ENCODE data around the gene GPR39. TPM values are rescaled to one million over a fixed set of nuclear protein-coding genes. Genes with fewer than 3 reads are reported as not detected.

The GPR39 gene
- total RNA-seq, 1 experiment from 2014 or later = 0.50 TPM

GRCh38 chr2:132598536-132598935, 181.9 kb downstream of the GPR39 start:
- no CpG with 5 or more reads among the region's 3 CpGs for WGBS (ENCODE audit: extremely low coverage, insufficient read length, low lambda C conversion rate)

More at GRCh38 chr2:132598536-132598935, 181.9 kb downstream of the GPR39 start:
- Histone ChIP-seq H3K27me3 (ENCODE audit: insufficient read depth, low read length) (no peaks in the 10 kb centered on the region), H3K14ac (ENCODE audit: insufficient read depth, low read length) (no peak overlapping the region), H2BK20ac (ENCODE audit: low read depth, low read length, poor library complexity, severe bottlenecking) (no peak overlapping the region), H2BK15ac (ENCODE audit: low read depth, low read length) (no peak overlapping the region), H4K91ac (ENCODE audit: insufficient read length, low read depth, low read length) (no peak overlapping the region), H3K27ac (ENCODE audit: insufficient read length, low read depth, low read length) (no peak overlapping the region), H4K5ac (ENCODE audit: insufficient read length, low read depth, low read length) (no peak overlapping the region), H3K9me3 (ENCODE audit: control insufficient read depth, low read depth, low read length) (no peaks in the 10 kb centered on the region), H3K18ac (ENCODE audit: insufficient read length, low read depth, low read length) (no peak overlapping the region), H3K79me2 (ENCODE audit: insufficient read depth, low read length) (no peaks in the 10 kb centered on the region), H4K8ac (replicated peaks; ENCODE audit: insufficient read length, low read depth, low read length) (no peak overlapping the region), H4K20me1 (ENCODE audit: control insufficient read depth, insufficient read depth, insufficient read length) (no peaks in the 10 kb centered on the region), H3K4me2 (ENCODE audit: insufficient read depth, insufficient read length, low read length) (no peak overlapping the region), H2AK5ac (ENCODE audit: insufficient read length, low read length) (no peak overlapping the region), H2AFZ (ENCODE audit: low read length) (no peak overlapping the region), H3K9ac (ENCODE audit: extremely low read depth, insufficient read length, low read length) (no peak overlapping the region), H2BK5ac (ENCODE audit: insufficient read length, low read length) (no peak overlapping the region), H3K4me1 (ENCODE audit: insufficient read depth, low read length) (no peaks in the 10 kb centered on the region), H3K23me2 (ENCODE audit: insufficient read length, low read depth, low read length, poor library complexity, severe bottlenecking) (no peaks in the 10 kb centered on the region), H2BK12ac (ENCODE audit: insufficient read length, low read depth, low read length) (no peak overlapping the region), H3K79me1 (ENCODE audit: insufficient read depth, low read depth, low read length, poor library complexity, severe bottlenecking) (no peaks in the 10 kb centered on the region), H2BK120ac (ENCODE audit: low read depth, low read length, poor library complexity, severe bottlenecking) (no peak overlapping the region), H3K56ac (ENCODE audit: insufficient read length, low read depth, low read length) (no peak overlapping the region), H3T11ph (ENCODE audit: low read length) (no peak overlapping the region), H3K23ac (ENCODE audit: insufficient read length, low read depth, low read length) (no peak overlapping the region), H3K4ac (ENCODE audit: low read depth, low read length) (no peak overlapping the region)
- H3K9me3 Mint-ChIP-seq = peaks cover 0 to 5% of the 10 kb centered on the region in 2 experiments; a peak in 1 of 5 replicates
- H3K27ac Mint-ChIP-seq = no peak overlapping the region
- peaks cover 4 to 13% of the 10 kb centered on the region in 2 experiments; a peak in 3 of 4 replicates for H3K4me1 Mint-ChIP-seq
- peaks cover 4% of the 10 kb centered on the region for H3K27me3 Mint-ChIP-seq (ENCODE audit: low read depth)
- no peaks in the 10 kb centered on the region for H3K36me3 Mint-ChIP-seq (ENCODE audit: insufficient read depth in 1 of 3, low read depth in 3 of 3)
- TF ChIP-seq CTCF (conservative IDR thresholded peaks at IDR 0.05) = no peak
- H3K4me3 Mint-ChIP-seq = no peak overlapping the region
- no peak for DNase-seq

Data from H9 (cell line).